UCSD-AML1 (cell line): ENCODE data around the gene SLC16A13.

Experiments used
- DNase-seq: peaks from one replicate; lab custom pipeline; 2025; ENCODE audit not compliant: unreplicated experiment; lab: John Stamatoyannopoulos, UW

The SLC16A13 gene

GRCh38 chr17:7011415-7011814, 24.4 kb upstream of the SLC16A13 start:
- no peak for DNase-seq

DNA sequence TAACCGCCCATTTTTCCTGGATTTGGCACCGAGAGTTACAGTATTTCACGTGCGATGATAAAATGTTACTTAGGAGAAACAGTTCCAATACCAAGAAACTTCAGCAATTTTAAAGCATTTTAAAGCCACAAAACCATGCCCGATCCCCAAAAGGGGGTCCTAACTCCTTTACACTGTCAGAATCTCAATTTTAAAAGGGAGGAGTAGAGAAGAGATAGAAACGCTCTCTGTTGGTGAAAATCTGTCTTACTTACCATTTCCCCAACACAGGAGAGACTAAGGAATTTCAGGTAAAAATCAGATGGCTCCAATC, 23.9 kb upstream of the SLC16A13 start:
- DNase-seq: no peak

- peak; percentile 99 for DNase-seq
These were observed 21.4 kb upstream of the SLC16A13 start for GRCh38 chr17:7014261-7014994.

- peak; percentile 77 for DNase-seq
These were observed 20.5 kb upstream of the SLC16A13 start for GRCh38 chr17:7014995-7015958.

- no peak for DNase-seq
These were observed 19.4 kb upstream of the SLC16A13 start for GRCh38 chr17:7016418-7016817.

DNA sequence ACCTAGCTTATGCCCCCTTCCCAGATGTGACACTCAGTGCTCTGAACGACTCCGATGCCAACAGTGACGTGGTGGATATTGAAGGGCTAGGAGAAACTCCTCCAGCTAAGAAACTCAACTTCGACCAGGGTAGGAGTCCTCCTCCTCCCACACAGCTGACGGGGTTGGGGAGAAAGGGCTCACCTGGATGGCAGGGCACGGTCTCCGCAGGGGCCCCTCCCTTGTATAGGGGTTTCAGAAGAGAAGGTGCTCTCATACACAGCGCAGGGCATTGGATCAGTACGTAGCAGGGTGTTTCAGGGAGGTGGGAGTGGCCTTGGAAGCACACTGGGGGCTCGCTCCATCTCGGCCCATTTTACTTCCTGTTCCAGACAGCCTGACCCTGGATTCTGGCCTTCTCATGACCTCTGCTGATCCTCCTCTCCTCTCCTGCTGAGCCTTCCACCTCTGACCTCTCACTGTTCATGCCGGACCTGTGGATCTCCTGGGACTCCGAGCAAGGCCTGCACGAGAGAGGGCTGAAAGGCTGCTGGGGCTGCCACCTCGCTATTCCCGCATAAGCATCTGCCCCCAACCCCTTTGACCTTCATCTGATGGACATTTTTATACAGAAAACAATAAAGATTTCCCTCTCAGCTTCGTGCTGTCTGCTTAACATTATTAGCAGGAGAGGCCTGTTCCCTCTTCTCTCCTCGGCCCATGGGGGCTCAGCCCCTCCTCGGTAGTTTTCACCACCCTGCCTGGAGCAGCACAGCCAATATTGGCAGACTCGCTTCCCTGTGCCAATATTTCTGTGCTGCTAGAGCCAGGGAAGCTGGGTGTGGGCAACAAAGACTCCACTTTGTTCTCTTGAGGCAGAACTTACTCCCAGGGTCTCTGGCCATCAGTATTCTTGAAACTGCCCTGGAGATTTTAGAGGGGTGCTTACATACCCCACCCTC, 18.7 kb upstream of the SLC16A13 start:
- no peak for DNase-seq

DNA sequence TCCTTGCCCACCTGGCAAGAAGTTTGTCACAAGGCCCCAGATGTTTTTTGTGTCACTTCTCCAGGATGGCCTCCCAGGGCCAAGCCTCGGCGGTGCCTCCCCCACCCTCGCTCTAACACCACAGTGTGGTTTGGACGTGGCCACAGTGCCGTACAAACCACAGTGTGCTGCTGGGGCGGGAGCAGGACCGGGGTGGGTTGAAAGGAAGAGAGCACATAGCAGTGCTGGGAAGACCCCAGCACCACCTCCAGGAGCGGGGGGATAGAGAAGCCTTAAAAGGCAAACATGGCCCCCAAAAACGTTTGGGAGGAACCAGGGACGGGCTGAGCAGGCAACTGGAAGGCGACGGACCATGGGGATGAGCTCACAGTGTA, 18.0 kb upstream of the SLC16A13 start:
- DNase-seq: peak; percentile 65

- DNase-seq: no peak
These were observed 17.4 kb upstream of the SLC16A13 start for GRCh38 chr17:7018331-7018964.

DNA sequence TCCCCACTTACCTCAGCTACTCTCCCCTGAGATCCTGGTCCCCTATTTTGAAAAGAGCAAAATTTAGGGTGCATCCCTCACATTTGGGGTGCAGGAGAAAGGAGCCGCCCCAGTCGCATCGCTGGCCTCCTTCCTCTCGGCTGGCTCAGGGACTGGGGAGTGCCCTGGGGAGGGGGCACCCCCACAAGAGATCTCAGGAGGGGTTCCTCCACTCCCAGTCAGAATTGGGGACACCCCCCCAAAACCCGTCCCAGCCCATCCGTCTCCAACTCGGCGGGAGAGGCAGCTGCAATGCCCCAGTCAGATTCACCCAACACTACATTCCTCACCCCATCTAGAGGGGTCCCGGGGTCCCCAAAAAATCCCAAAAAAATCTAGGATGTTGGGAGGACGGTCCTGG, 16.4 kb upstream of the SLC16A13 start:
- DNase-seq: no peak

GRCh38 chr17:7019839-7020519, 15.8 kb upstream of the SLC16A13 start:
- peak; percentile 51 for DNase-seq

DNA sequence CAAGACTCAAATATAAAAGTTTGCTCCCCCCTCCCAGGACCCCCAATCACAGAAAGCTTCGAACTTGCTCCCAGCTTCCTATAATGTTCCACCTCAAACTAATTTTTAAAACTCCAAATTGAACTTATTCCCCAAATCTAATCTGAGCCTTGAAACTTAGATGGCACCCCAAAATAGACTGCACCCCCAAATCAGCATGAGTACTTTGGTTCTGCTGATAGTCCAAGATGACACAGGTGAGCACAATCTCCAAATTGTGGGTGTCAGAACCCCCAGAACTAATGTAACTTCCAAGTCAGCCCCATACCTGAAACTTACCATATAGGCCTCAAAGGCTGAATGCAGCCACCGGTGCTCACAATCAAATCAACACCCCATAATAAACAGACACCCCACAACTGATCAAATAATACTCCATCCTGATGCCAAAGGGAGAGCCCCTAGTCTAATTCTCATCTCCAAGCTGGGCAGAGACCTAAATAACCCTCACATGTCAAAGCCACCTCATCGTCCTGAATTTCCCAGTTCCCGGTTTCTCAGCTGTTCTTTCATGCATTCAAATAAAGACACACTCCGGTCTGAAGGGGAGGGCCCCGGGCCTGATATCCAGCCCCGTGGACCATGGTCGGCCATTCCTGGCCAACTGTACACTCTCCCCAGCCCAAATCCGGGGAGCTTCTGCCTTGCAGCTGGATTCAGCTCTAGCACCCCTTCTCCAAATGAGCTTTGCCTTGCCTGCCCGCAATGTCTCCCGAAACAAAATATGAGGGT, 14.7 kb upstream of the SLC16A13 start:
- DNase-seq: no peak

DNA sequence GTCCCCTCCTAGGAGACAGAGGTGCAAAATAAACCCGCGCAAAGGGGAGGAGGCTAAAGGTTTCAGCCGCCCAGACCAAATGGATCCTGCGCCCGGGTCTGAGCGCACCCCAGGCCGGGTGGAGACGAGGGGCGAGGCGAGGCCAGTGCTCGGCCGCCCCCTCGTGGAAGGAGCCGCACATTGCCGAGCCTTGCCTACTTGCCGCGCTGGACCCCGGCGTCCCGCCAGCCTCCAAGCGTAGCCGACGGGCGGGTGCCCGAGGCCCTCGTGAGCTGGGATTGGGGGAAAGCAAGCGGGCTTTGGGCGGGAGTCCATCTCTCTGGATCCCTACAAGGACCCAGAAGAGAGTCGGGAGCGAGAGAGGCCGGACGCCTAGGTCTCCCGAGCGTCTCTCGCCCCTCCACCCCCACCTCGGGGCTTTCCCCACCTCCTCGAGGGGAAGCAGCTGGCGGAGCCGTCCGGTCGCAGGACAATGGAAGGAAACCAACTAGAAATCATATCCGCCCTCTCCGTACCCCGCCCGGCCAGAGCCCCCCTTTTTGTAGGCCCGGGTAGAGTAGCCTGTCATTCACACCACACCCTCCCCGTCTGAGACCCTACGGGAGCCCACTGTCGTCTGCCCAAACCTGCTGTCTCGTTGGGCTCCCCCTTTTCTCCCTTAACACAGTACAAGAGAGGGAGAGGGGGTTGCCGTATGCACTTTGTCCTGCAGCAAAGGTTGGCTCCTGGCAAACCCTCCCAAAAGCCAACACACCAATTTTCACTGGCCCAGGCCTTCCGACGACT, 13.6 kb upstream of the SLC16A13 start:
- peak; percentile 91 for DNase-seq

- peak; percentile 70 for DNase-seq
These were observed 12.8 kb upstream of the SLC16A13 start, which contains the start of gene BCL6B for GRCh38 chr17:7022781-7023571. TSS of gene BCL6B (plus strand) at chr17:7023050. CDS start at chr17:7023672, 622 bp downstream.

- no peak for DNase-seq
These were observed 12.0 kb upstream of the SLC16A13 start for GRCh38 chr17:7023576-7024401.

DNA sequence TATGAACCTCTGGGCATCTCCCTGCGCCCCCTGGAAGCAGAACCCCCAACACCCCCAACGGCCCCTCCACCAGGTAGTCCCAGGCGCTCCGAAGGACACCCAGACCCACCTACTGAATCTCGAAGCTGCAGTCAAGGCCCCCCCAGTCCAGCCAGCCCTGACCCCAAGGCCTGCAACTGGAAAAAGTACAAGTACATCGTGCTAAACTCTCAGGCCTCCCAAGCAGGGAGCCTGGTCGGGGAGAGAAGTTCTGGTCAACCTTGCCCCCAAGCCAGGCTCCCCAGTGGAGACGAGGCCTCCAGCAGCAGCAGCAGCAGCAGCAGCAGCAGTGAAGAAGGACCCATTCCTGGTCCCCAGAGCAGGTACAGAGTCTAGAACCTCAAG, 11.4 kb upstream of the SLC16A13 start:
- no peak for DNase-seq

GRCh38 chr17:7025245-7025644, 10.6 kb upstream of the SLC16A13 start:
- DNase-seq: no peak
